GM12892 (cell line): ENCODE measurements around the gene PPM1B.

ENCODE experiments used
- POLR2A ChIP-seq: IDR thresholded peaks from 2 replicates; pipeline ENCODE4 v1.6.1; 2011; ENCODE audit warnings: low read depth, low read length, control low read depth
- POLR2AphosphoS5 ChIP-seq: IDR thresholded peaks from 2 replicates; pipeline ENCODE4 v1.6.1; 2011; ENCODE audit warnings: low read depth, low read length, control low read depth

- TF ChIP-seq POLR2AphosphoS5 (no peak), POLR2A (no peak)
Measured at GRCh38 chr2:44210362-44210761, 41.7 kb downstream of the PPM1B start.
